Astrocyte (in vitro differentiated cells and primary cell): ENCODE data around the gene CELF2. TPM values are rescaled to one million over a fixed set of nuclear protein-coding genes. Genes with fewer than 3 reads are reported as not detected.

Source experiments
- DNase-seq: peaks from one replicate; pipeline ENCODE4 v3.0.0-alpha.2; 2010; ENCODE audit warnings: low read depth
- FAIRE-seq: peaks from 2 replicates; lab custom pipeline; 2011; peaks lifted over from hg19 to GRCh38; lab: Jason Lieb, UNC
- H2AFZ ChIP-seq: 2 replicates; pipeline ENCODE4 v1.6.0; 2012; ENCODE audit warnings: low read depth, low read length, inconsistent platforms
- H3K27ac ChIP-seq: 2 replicates; pipeline ENCODE4 v1.5.1; 2011; ENCODE audit warnings: low read depth, low read length, inconsistent platforms
- H3K27me3 ChIP-seq: 2 replicates; pipeline ENCODE4 v1.6.0; 2011; ENCODE audit warnings: low read length, inconsistent platforms; ENCODE audit not compliant: insufficient read depth
- H3K36me3 ChIP-seq: 2 replicates; pipeline ENCODE4 v1.5.1; 2011; ENCODE audit warnings: low read length, inconsistent platforms; ENCODE audit not compliant: insufficient read depth
- H3K4me1 ChIP-seq: 2 replicates; pipeline ENCODE4 v1.5.1; 2011; ENCODE audit warnings: low read length, inconsistent platforms; ENCODE audit not compliant: insufficient read depth
- H3K4me2 ChIP-seq: 2 replicates; pipeline ENCODE4 v1.6.0; 2012; ENCODE audit warnings: low read length, inconsistent platforms
- H3K4me3 ChIP-seq: 2 replicates; pipeline ENCODE4 v1.5.1; 2011; ENCODE audit warnings: low read depth, mild to moderate bottlenecking, low read length, inconsistent platforms; ENCODE audit not compliant: insufficient read depth
- H3K79me2 ChIP-seq: 2 replicates; pipeline ENCODE4 v1.6.0; 2012; ENCODE audit warnings: mild to moderate bottlenecking, low read length, inconsistent platforms; ENCODE audit not compliant: insufficient read depth
- H3K9ac ChIP-seq: 2 replicates; pipeline ENCODE4 v1.6.0; 2012; ENCODE audit warnings: mild to moderate bottlenecking, low read length, inconsistent platforms
- H3K9me3 ChIP-seq: 2 replicates; pipeline ENCODE4 v1.5.1; 2012; ENCODE audit warnings: low read depth, mild to moderate bottlenecking, low read length, inconsistent platforms; ENCODE audit not compliant: insufficient read depth
- H4K20me1 ChIP-seq: 2 replicates; pipeline ENCODE4 v1.6.0; 2012; ENCODE audit warnings: low read length, inconsistent platforms; ENCODE audit not compliant: insufficient read depth
- H3K27ac Mint-ChIP-seq: one replicate; pipeline ENCODE4 v1.8.0; 2021; ENCODE audit warnings: mild to moderate bottlenecking, mixed read lengths; ENCODE audit not compliant: unreplicated experiment
- H3K27me3 Mint-ChIP-seq: one replicate; pipeline ENCODE4 v1.8.0; 2021; ENCODE audit warnings: low read depth, mixed read lengths; ENCODE audit not compliant: unreplicated experiment
- H3K36me3 Mint-ChIP-seq: one replicate; pipeline ENCODE4 v1.8.0; 2021; ENCODE audit warnings: low read depth, mixed read lengths; ENCODE audit not compliant: unreplicated experiment
- H3K4me1 Mint-ChIP-seq: one replicate; pipeline ENCODE4 v1.8.0; 2021; ENCODE audit warnings: low read depth, mixed read lengths; ENCODE audit not compliant: unreplicated experiment
- H3K4me3 Mint-ChIP-seq: one replicate; pipeline ENCODE4 v1.8.0; 2021; ENCODE audit warnings: mild to moderate bottlenecking, moderate library complexity, mixed read lengths; ENCODE audit not compliant: unreplicated experiment
- H3K9me3 Mint-ChIP-seq: one replicate; pipeline ENCODE4 v1.8.0; 2021; ENCODE audit warnings: mild to moderate bottlenecking, mixed read lengths; ENCODE audit not compliant: unreplicated experiment
- CTCF ChIP-seq: IDR thresholded peaks from 2 replicates; pipeline ENCODE4 v1.5.1; 2011; ENCODE audit warnings: low read depth, mild to moderate bottlenecking, inconsistent platforms, low read length, moderate library complexity; ENCODE audit not compliant: insufficient read depth
- EZH2 ChIP-seq: IDR thresholded peaks from 2 replicates; pipeline ENCODE4 v1.6.1; 2012; ENCODE audit warnings: mild to moderate bottlenecking, low read length, inconsistent platforms; ENCODE audit not compliant: insufficient read depth
- total RNA-seq: library from RNA; stranded (reverse); gene quantifications from 2 replicates; pipeline ENCODE4 v1.2.1, GENCODE V29; 2021

Gene CELF2
- total RNA-seq, 1 donor from 2014 or later: 76.1 TPM

- H3K36me3 ChIP-seq: no peaks in the 10 kb centered on the region
- Mint-ChIP-seq H3K4me3 (no peak overlapping the region), H3K9me3 (no peaks in the 10 kb centered on the region), H3K4me1 (peaks cover 35% of the 10 kb centered on the region), H3K27ac (peak overlapping the region; percentile 14), H3K27me3 (no peaks in the 10 kb centered on the region), H3K36me3 (peaks cover 3% of the 10 kb centered on the region)
- H4K20me1 ChIP-seq: no peaks in the 10 kb centered on the region
- no peak for TF ChIP-seq EZH2
- no peak for TF ChIP-seq CTCF
- no peak overlapping the region for H3K4me2 ChIP-seq
- FAIRE-seq: no peak
- H3K9ac ChIP-seq: no peak overlapping the region
- H3K79me2 ChIP-seq: no peaks in the 10 kb centered on the region
- DNase-seq: no peak
- H3K4me1 ChIP-seq: peaks cover 16% of the 10 kb centered on the region
- no peak overlapping the region for H3K27ac ChIP-seq
- no peak overlapping the region for H2AFZ ChIP-seq
- no peak overlapping the region for H3K4me3 ChIP-seq
- no peaks in the 10 kb centered on the region for H3K9me3 ChIP-seq
- H3K27me3 ChIP-seq: no peaks in the 10 kb centered on the region
Observed at GRCh38 chr10:11328264-11329061, 310.8 kb downstream of the CELF2 start.

- Histone ChIP-seq H3K9ac (no peak overlapping the region), H4K20me1 (no peaks in the 10 kb centered on the region), H3K4me1 (peaks cover 16% of the 10 kb centered on the region), H3K4me2 (no peak overlapping the region), H3K27ac (no peak overlapping the region), H2AFZ (no peak overlapping the region), H3K36me3 (no peaks in the 10 kb centered on the region), H3K27me3 (no peaks in the 10 kb centered on the region), H3K79me2 (no peaks in the 10 kb centered on the region), H3K9me3 (no peaks in the 10 kb centered on the region), H3K4me3 (no peak overlapping the region)
- H3K4me3 Mint-ChIP-seq: no peak overlapping the region
- H3K27ac Mint-ChIP-seq: peak overlapping the region; percentile 14
- H3K36me3 Mint-ChIP-seq: peaks cover 3% of the 10 kb centered on the region
- FAIRE-seq: no peak
- TF ChIP-seq EZH2: no peak
- no peak for TF ChIP-seq CTCF
- H3K9me3 Mint-ChIP-seq: no peaks in the 10 kb centered on the region
- DNase-seq: no peak
- H3K27me3 Mint-ChIP-seq: no peaks in the 10 kb centered on the region
- H3K4me1 Mint-ChIP-seq: peaks cover 35% of the 10 kb centered on the region
Observed at GRCh38 chr10:11329062-11329673, 311.5 kb downstream of the CELF2 start.
